Activated gamma-delta T cell treated with Interleukin-2 at 50 U/mL for 16 hours (primary cell): ENCODE results near the gene RAE1.
A peak's percentile ranks its signal among the peaks of the same experiment; 100 is the strongest.

Source experiments
- DNase-seq: peaks from one replicate; pipeline ENCODE4 v3.0.0-alpha.2; 2020

The RAE1 gene

GRCh38 chr20:57374343-57374930, 23.4 kb downstream of the RAE1 start:
- DNase-seq: no peak

- DNase-seq: no peak
Observed at GRCh38 chr20:57374931-57375651, 24.0 kb downstream of the RAE1 start.

GRCh38 chr20:57375652-57376230, 24.7 kb downstream of the RAE1 start:
- DNase-seq: no peak

GRCh38 chr20:57377350-57377749, 26.3 kb downstream of the RAE1 start:
- no peak for DNase-seq

- DNase-seq: no peak
Observed at GRCh38 chr20:57378107-57378506, 27.1 kb downstream of the RAE1 start.

GRCh38 chr20:57378646-57379262, 27.7 kb downstream of the RAE1 start:
- DNase-seq: no peak

- no peak for DNase-seq
Observed at GRCh38 chr20:57379263-57379647, 28.2 kb downstream of the RAE1 start.

- no peak for DNase-seq
Observed at GRCh38 chr20:57380081-57380750, 29.2 kb downstream of the RAE1 start.

GRCh38 chr20:57381596-57382503, 30.8 kb downstream of the RAE1 start:
- peak; percentile 88 for DNase-seq

- no peak for DNase-seq
Observed at GRCh38 chr20:57382516-57382915, 31.5 kb downstream of the RAE1 start.

GRCh38 chr20:57383447-57384347, 32.6 kb downstream of the RAE1 start:
- no peak for DNase-seq

- no peak for DNase-seq
Observed at GRCh38 chr20:57384486-57384885, 33.4 kb downstream of the RAE1 start.

GRCh38 chr20:57384953-57385761, 34.1 kb downstream of the RAE1 start:
- DNase-seq: no peak

- no peak for DNase-seq
Observed at GRCh38 chr20:57385940-57386339, 34.9 kb downstream of the RAE1 start.

GRCh38 chr20:57386762-57387161, 35.7 kb downstream of the RAE1 start:
- DNase-seq: no peak

GRCh38 chr20:57387463-57387862, 36.4 kb downstream of the RAE1 start:
- no peak for DNase-seq

- no peak for DNase-seq
Observed at GRCh38 chr20:57387945-57388371, 36.9 kb downstream of the RAE1 start.

- DNase-seq: peak; percentile 49
Observed at GRCh38 chr20:57388953-57389694, 38.1 kb downstream of the RAE1 start.
